AG04450 (cell line): ENCODE measurements around the gene ZFP36L1. TPM values are rescaled to one million over a fixed set of nuclear protein-coding genes. Genes with fewer than 3 reads are reported as not detected.

ENCODE experiments used
- polyA plus RNA-seq: library from polyadenylated mRNA; depleted of rRNA; stranded (reverse); fragments of >200 nt; gene quantifications from 2 replicates; pipeline ENCODE4 v1.2.3, GENCODE V29; 2011; rRNA removed

ZFP36L1 gene
- polyA plus RNA-seq, 1 experiment, result 54.4 TPM

Other genes starting within 250 kb of the ZFP36L1 start
- gene ACTN1, start 186.2 kb upstream of the ZFP36L1 start, polyA plus RNA-seq, result 641 and 751 TPM in 2 replicates